HepG2 (cell line): ENCODE data around the gene B3GNT8. TPM values are rescaled to one million over a fixed set of nuclear protein-coding genes. Genes with fewer than 3 reads are reported as not detected.

Experiments
- CBX1 ChIP-seq: IDR thresholded peaks from one replicate; pipeline ENCODE4 v1.6.1; 2016; ENCODE audit warnings: antibody characterized with exemption, low read depth
- CBX5 ChIP-seq: sonication (generic); formaldehyde crosslinking; IDR thresholded peaks from 2 replicates; pipeline ENCODE4 v1.4.0; 2020; ENCODE audit warnings: missing genetic modification reagents, borderline replicate concordance
- ERF ChIP-seq: IDR thresholded peaks from 2 replicates; pipeline ENCODE4 v1.6.1; 2018; ENCODE audit warnings: missing biosample characterization, missing genetic modification reagents
- FOSL2 ChIP-seq: sonication (generic); formaldehyde crosslinking; IDR thresholded peaks from 2 replicates; pipeline ENCODE4 v1.4.0; 2020; ENCODE audit warnings: missing genetic modification reagents
- FOXA3 ChIP-seq: IDR thresholded peaks from 2 replicates; pipeline ENCODE4 v1.6.1; 2016; ENCODE audit warnings: missing genetic modification reagents, missing compliant biosample characterization
- HCFC1 ChIP-seq: fragments of 150-350 bp; IDR thresholded peaks from 2 replicates; pipeline ENCODE4 v1.6.1; 2014; ENCODE audit warnings: low read depth, low read length
- MAZ ChIP-seq, 2 experiments: sonication (generic) in 1 of 2; formaldehyde crosslinking in 1 of 2; IDR thresholded peaks; 2 replicates each; pipeline versions ENCODE4 v1.5.0 to v1.6.1; 2012 to 2020; ENCODE audit warnings: low read depth in 2 of 2, mild to moderate bottlenecking in 2 of 2, borderline replicate concordance in 1 of 2, improper control_type of control experiment in 1 of 2, low read length in 1 of 2, missing genetic modification reagents in 1 of 2, moderate library complexity in 1 of 2
- MBD4 ChIP-seq: IDR thresholded peaks from 2 replicates; pipeline ENCODE4 v1.6.1; 2012; ENCODE audit warnings: low read length, inconsistent platforms, borderline replicate concordance
- NBN ChIP-seq: fragments of 450-650 bp; conservative IDR thresholded peaks from 2 replicates; pipeline ENCODE4 v1.6.1; 2017
- NCOA1 ChIP-seq: sonication (generic); formaldehyde crosslinking; IDR thresholded peaks from 2 replicates; pipeline ENCODE4 v1.9.0; 2021; ENCODE audit warnings: missing genetic modification reagents
- RFXAP ChIP-seq: sonication (generic); formaldehyde crosslinking; IDR thresholded peaks from 2 replicates; pipeline ENCODE4 v1.4.0; 2020; ENCODE audit warnings: missing genetic modification reagents, borderline replicate concordance
- SALL2 ChIP-seq: sonication (generic); formaldehyde crosslinking; IDR thresholded peaks from 2 replicates; pipeline ENCODE4 v1.8.1; 2023; ENCODE audit warnings: mild to moderate bottlenecking, missing genetic modification reagents, inconsistent platforms
- SAP130 ChIP-seq: IDR thresholded peaks from 2 replicates; pipeline ENCODE4 v1.6.1; 2016; ENCODE audit warnings: low read depth
- SIN3B ChIP-seq: fragments of 150-350 bp; IDR thresholded peaks from 2 replicates; pipeline ENCODE4 v1.6.1; 2014; ENCODE audit warnings: low read length
- SNAI1 ChIP-seq: sonication (generic); formaldehyde crosslinking; IDR thresholded peaks from 2 replicates; pipeline ENCODE4 v1.5.0; 2020; ENCODE audit warnings: mild to moderate bottlenecking, missing genetic modification reagents, borderline replicate concordance
- ZBTB20 ChIP-seq: sonication (generic); formaldehyde crosslinking; IDR thresholded peaks from 2 replicates; pipeline ENCODE4 v1.8.1; 2023; ENCODE audit warnings: missing genetic modification reagents, low read depth, mild to moderate bottlenecking, borderline replicate concordance
- ZNF331 ChIP-seq: sonication (generic); formaldehyde crosslinking; IDR thresholded peaks from 2 replicates; pipeline ENCODE4 v1.4.0; 2020; ENCODE audit warnings: missing genetic modification reagents
- ZNF430 ChIP-seq: sonication (generic); formaldehyde crosslinking; IDR thresholded peaks from 2 replicates; pipeline ENCODE4 v1.9.0; 2021; ENCODE audit warnings: mild to moderate bottlenecking, missing genetic modification reagents
- ZNF496 ChIP-seq: sonication (generic); formaldehyde crosslinking; IDR thresholded peaks from 2 replicates; pipeline ENCODE4 v1.8.1; 2023; ENCODE audit warnings: mild to moderate bottlenecking, moderate library complexity, missing genetic modification reagents; ENCODE audit not compliant: insufficient replicate concordance
- ZNF547 ChIP-seq: sonication (generic); formaldehyde crosslinking; IDR thresholded peaks from 2 replicates; pipeline ENCODE4 v1.5.1; 2020; ENCODE audit warnings: mild to moderate bottlenecking, missing genetic modification reagents
- ZNF746 ChIP-seq: sonication (generic); formaldehyde crosslinking; IDR thresholded peaks from 2 replicates; pipeline ENCODE4 v1.8.0; 2022; ENCODE audit warnings: mild to moderate bottlenecking, missing genetic modification reagents
- polyA plus RNA-seq, 8 experiments: library from polyadenylated mRNA; depleted of rRNA in 3 of 8; stranded (reverse) in 7 of 8; unstranded in 1 of 8; fragments of >200 nt; fragmentation: Illumina TruSeq in 4 of 8; extraction: Trizol in 4 of 8; gene quantifications; 2 replicates each; pipeline versions ENCODE4 v1.2.1 to v1.2.3, GENCODE V29; 2011 to 2016; ENCODE audit warnings: low read depth in 4 of 8, missing spikeins in 1 of 8, mixed read lengths in 1 of 8; ENCODE audit not compliant: insufficient read depth in 1 of 8
- total RNA-seq, 5 experiments: library from RNA; depleted of rRNA; stranded (reverse); fragments of >200 nt; fragmentation: Illumina TruSeq; extraction: Trizol; gene quantifications; 2 replicates each; pipeline ENCODE4 v1.2.3, GENCODE V29; 2016; ENCODE audit warnings: low read depth in 1 of 5
- TF ChIP-seq, protein P1 (sequence below): sonication (generic); formaldehyde crosslinking; IDR thresholded peaks from 2 replicates; pipeline ENCODE4 v1.8.1; 2023; ENCODE audit warnings: mild to moderate bottlenecking, inconsistent platforms, moderate library complexity, missing genetic modification reagents, borderline replicate concordance
- TF ChIP-seq, protein P2 (sequence below), 2 experiments: fragments of 450-650 bp in 1 of 2; sonication (generic) in 1 of 2; formaldehyde crosslinking; IDR thresholded peaks; 2 replicates each; pipeline versions ENCODE4 v1.5.0 to v1.8.0; 2020 to 2022; ENCODE audit warnings: mild to moderate bottlenecking in 1 of 2, missing genetic modification reagents in 1 of 2
- TF ChIP-seq, protein P3 (sequence below): sonication (generic); formaldehyde crosslinking; IDR thresholded peaks from 2 replicates; pipeline ENCODE4 v1.9.0; 2021; ENCODE audit warnings: missing genetic modification reagents, borderline replicate concordance
- TF ChIP-seq, protein P4 (sequence below): sonication (generic); formaldehyde crosslinking; IDR thresholded peaks from 2 replicates; pipeline ENCODE4 v1.8.0; 2022; ENCODE audit warnings: mild to moderate bottlenecking, missing genetic modification reagents, moderate library complexity

B3GNT8 gene
- total and polyA plus RNA-seq, 2 of the 13 experiments (the other 11 are each of a cell fraction or from before 2014, with no cell fraction given) = 0.26 to 1.9 TPM

DNA sequence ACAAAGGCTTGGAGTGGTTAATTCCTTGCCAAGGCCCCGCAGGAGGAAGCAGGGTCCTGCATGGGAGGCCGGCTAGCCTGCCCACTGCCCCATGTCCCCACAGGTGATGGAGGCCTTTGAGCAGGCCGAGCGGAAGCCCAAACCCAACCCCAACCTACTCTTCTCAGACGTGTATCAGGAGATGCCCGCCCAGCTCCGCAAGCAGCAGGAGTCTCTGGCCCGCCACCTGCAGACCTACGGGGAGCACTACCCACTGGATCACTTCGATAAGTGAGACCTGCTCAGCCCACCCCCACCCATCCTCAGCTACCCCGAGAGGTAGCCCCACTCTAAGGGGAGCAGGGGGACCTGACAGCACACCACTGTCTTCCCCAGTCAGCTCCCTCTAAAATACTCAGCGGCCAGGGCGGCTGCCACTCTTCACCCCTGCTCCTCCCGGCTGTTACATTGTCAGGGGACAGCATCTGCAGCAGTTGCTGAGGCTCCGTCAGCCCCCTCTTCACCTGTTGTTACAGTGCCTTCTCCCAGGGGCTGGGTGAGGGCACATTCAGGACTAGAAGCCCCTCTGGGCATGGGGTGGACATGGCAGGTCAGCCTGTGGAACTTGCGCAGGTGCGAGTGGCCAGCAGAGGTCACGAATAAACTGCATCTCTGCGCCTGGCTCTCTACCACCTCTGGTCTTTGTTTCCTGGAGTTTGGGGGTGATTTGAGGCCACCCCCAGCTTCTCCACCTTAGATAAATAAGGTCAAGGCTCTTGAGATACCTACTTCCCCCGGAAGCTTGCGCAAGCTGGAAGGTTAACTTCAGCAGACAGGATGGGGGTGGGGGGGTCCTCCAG is 2.6 kb downstream of the B3GNT8 start (continued):
- no peak for TF ChIP-seq FOSL2 (CRISPR knock-in tag)
- no peak for TF ChIP-seq RFXAP (CRISPR knock-in tag)
- no peak for TF ChIP-seq CBX5 (CRISPR knock-in tag)
- TF ChIP-seq, protein P1, sequence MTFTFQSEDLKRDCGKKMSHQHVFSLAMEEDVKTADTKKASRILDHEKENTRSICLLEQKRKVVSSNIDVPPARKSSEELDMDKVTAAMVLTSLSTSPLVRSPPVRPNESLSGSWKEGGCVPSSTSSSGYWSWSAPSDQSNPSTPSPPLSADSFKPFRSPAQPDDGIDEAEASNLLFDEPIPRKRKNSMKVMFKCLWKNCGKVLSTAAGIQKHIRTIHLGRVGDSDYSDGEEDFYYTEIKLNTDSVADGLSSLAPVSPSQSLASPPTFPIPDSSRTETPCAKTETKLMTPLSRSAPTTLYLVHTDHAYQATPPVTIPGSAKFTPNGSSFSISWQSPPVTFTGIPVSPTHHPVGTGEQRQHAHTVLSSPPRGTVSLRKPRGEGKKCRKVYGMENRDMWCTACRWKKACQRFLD = no peak
- TF ChIP-seq SALL2 (CRISPR knock-in tag) = no peak
- TF ChIP-seq ERF = no peak
- no peak for TF ChIP-seq SNAI1
- no peak for TF ChIP-seq NCOA1
- TF ChIP-seq ZNF430 = no peak
- TF ChIP-seq ZNF547 (CRISPR knock-in tag) = no peak
- no peak for TF ChIP-seq ZBTB20 (CRISPR knock-in tag)
- TF ChIP-seq MBD4 = no peak
- TF ChIP-seq, protein P2, sequence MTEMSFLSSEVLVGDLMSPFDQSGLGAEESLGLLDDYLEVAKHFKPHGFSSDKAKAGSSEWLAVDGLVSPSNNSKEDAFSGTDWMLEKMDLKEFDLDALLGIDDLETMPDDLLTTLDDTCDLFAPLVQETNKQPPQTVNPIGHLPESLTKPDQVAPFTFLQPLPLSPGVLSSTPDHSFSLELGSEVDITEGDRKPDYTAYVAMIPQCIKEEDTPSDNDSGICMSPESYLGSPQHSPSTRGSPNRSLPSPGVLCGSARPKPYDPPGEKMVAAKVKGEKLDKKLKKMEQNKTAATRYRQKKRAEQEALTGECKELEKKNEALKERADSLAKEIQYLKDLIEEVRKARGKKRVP (CRISPR knock-in tag; IDR thresholded peaks at IDR 0.05) = no peak
- 0 out of 2 replicates have a peak, but pooled peaks have one; percentile 32 for TF ChIP-seq ZNF746
- no peak for TF ChIP-seq HCFC1
- TF ChIP-seq MAZ (IDR thresholded peaks at IDR 0.05; ENCODE audit: borderline replicate concordance, low read depth, low read length) = no peak
- no peak for TF ChIP-seq MAZ (CRISPR knock-in tag; IDR thresholded peaks at IDR 0.05; ENCODE audit: low read depth)
- TF ChIP-seq, protein P3, sequence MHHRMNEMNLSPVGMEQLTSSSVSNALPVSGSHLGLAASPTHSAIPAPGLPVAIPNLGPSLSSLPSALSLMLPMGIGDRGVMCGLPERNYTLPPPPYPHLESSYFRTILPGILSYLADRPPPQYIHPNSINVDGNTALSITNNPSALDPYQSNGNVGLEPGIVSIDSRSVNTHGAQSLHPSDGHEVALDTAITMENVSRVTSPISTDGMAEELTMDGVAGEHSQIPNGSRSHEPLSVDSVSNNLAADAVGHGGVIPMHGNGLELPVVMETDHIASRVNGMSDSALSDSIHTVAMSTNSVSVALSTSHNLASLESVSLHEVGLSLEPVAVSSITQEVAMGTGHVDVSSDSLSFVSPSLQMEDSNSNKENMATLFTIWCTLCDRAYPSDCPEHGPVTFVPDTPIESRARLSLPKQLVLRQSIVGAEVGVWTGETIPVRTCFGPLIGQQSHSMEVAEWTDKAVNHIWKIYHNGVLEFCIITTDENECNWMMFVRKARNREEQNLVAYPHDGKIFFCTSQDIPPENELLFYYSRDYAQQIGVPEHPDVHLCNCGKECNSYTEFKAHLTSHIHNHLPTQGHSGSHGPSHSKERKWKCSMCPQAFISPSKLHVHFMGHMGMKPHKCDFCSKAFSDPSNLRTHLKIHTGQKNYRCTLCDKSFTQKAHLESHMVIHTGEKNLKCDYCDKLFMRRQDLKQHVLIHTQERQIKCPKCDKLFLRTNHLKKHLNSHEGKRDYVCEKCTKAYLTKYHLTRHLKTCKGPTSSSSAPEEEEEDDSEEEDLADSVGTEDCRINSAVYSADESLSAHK (CRISPR knock-in tag) = no peak
- no peak for TF ChIP-seq NBN
- no peak for TF ChIP-seq SAP130
- TF ChIP-seq CBX1 = no peak
- TF ChIP-seq, protein P4, sequence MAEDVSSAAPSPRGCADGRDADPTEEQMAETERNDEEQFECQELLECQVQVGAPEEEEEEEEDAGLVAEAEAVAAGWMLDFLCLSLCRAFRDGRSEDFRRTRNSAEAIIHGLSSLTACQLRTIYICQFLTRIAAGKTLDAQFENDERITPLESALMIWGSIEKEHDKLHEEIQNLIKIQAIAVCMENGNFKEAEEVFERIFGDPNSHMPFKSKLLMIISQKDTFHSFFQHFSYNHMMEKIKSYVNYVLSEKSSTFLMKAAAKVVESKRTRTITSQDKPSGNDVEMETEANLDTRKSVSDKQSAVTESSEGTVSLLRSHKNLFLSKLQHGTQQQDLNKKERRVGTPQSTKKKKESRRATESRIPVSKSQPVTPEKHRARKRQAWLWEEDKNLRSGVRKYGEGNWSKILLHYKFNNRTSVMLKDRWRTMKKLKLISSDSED = no peak
- TF ChIP-seq ZNF331 (CRISPR knock-in tag) = no peak
- TF ChIP-seq FOXA3 (CRISPR knock-in tag) = 0 out of 2 replicates have a peak, but pooled peaks have one; percentile 20
- TF ChIP-seq ZNF496 (CRISPR knock-in tag) = no peak
- no peak for TF ChIP-seq SIN3B
